ENCODE measurements around the gene MDK.

Gene MDK

DNA sequence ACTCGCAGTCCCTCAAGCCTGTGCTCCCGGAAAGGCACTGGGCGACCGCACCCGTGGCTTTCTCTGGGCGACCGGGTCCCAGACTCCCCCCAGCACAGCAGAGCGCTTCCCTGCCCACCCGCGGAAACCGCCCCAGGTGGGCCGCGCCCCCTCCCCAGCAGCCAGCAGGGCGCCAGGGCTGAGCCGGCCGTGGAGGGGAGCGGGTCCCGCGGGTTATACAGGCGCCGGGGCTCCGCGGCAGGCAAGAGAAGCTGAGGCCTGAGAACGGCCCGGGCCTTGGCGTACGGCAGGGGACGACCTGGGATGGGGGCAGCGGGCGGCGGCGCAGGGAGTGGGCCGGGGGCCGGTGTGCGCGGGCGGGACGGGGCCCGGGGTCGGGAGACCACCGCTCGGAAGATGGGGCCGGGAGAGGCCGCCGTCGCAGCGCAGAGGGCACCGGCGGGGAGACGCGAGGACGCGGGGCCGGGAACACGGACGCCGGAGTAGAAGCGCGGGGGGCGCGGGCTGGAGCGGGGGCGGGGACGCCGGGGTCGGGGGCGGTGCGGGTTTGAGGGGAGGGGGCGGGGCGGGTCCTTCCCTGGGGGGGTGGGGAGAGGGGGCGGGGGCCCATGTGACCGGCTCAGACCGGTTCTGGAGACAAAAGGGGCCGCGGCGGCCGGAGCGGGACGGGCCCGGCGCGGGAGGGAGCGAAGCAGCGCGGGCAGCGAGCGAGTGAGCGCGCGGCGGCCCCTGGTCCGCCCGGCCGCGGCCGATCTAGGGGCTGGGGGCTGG, at the start of gene MDK:
MDK (plus strand) TSS at position 622 of the 771 bp plus-strand sequence. CDS start 389 bp downstream, outside the sequence.
- peak within 1 kb of the TSS; percentile 92 for H3K27ac ChIP-seq
- TF ChIP-seq, protein P1, sequence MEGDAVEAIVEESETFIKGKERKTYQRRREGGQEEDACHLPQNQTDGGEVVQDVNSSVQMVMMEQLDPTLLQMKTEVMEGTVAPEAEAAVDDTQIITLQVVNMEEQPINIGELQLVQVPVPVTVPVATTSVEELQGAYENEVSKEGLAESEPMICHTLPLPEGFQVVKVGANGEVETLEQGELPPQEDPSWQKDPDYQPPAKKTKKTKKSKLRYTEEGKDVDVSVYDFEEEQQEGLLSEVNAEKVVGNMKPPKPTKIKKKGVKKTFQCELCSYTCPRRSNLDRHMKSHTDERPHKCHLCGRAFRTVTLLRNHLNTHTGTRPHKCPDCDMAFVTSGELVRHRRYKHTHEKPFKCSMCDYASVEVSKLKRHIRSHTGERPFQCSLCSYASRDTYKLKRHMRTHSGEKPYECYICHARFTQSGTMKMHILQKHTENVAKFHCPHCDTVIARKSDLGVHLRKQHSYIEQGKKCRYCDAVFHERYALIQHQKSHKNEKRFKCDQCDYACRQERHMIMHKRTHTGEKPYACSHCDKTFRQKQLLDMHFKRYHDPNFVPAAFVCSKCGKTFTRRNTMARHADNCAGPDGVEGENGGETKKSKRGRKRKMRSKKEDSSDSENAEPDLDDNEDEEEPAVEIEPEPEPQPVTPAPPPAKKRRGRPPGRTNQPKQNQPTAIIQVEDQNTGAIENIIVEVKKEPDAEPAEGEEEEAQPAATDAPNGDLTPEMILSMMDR (conservative IDR thresholded peaks at IDR 0.05) = no peak

- TF ChIP-seq, protein P1 (conservative IDR thresholded peaks at IDR 0.05) = no peak
Observed at GRCh38 chr11:46332093-46332567, 49.3 kb upstream of the MDK start.

DNA sequence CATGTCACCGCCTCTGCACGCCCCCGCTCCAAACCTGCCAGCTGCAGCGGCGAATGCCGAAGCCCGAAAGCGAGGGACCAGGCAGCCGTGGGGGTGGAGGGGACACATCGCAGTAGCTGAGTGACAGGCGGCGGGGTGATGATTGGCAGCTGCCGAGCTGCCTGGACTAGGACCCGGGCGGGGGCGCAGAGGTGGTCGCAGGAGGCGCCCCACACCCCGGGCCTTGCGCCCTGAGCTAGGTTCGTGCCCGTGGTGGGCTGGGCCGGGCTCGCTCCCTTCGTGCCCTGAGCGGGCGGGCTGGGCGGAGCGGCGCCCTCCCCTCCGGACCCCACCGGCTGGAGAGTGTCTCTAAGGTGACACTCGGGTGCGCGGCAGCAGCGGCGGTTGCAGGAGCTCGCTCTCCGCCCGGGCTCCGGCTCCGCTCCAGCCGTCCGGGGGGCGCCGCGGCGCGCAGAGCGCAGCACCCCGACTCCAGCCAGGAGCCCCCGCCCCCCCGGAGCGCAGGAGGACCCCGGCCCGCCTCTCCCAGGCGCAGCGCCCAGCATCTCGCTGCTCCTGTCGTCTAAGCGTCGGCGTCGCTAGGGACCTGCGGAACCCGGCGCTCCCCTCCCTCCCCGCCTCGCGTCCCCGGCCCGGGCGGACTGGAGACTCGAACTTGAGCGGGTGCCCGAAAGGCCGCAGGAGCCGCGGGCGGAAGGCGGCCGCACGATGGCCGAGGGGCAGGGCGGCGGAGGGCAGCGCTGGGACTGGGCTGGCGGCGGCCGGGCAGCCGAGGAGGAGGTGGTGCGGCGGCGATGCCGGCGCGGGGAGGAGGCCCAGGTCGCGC, 48.7 kb upstream of the MDK start:
- TF ChIP-seq, protein P1 (conservative IDR thresholded peaks at IDR 0.05) = no peak
- no peak overlapping the region for H3K27ac ChIP-seq

More at GRCh38 chr11:46332093-46332567, 49.3 kb upstream of the MDK start:
- H3K27ac ChIP-seq = no peak overlapping the region

GRCh38 chr11:46333394-46333947, 48.0 kb upstream of the MDK start:
- H3K27ac ChIP-seq = no peak overlapping the region
- TF ChIP-seq, protein P1 (conservative IDR thresholded peaks at IDR 0.05) = no peak

- TF ChIP-seq, protein P1 (conservative IDR thresholded peaks at IDR 0.05) = no peak
- H3K27ac ChIP-seq = no peak overlapping the region
Observed at GRCh38 chr11:46334211-46334610, 47.3 kb upstream of the MDK start.

GRCh38 chr11:46335271-46335670, 46.2 kb upstream of the MDK start:
- TF ChIP-seq, protein P1 (conservative IDR thresholded peaks at IDR 0.05) = no peak

More at GRCh38 chr11:46335271-46335670, 46.2 kb upstream of the MDK start:
- H3K27ac ChIP-seq = no peak overlapping the region

All from VCaP (cell line).